ENCODE results near the gene TMBIM4. TPM values are rescaled to one million over a fixed set of nuclear protein-coding genes. Genes with fewer than 3 reads are reported as not detected.

The TMBIM4 gene
- total RNA-seq, 1 experiment from 2014 or later, result 18.4 TPM

DNA sequence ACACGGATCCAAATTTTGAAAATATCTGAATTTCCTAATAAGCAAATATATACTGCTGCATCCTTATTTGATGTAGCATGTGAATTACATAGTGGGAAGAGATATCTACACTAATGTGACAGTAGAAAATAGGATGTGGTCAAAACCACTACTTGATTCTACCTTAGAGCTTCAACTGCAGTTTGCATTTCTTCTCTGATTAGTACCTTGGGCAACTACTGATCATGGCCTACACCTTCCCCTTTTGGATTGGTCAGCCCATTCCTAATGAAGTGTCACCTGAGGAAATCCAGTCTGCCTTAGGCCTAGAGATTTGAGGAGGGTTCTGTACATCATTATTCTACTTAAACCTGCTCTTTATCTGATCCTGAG, 49.9 kb downstream of the TMBIM4 start:
- Mint-ChIP-seq H3K27ac (no peak overlapping the region), H3K9me3 (no peaks in the 10 kb centered on the region), H3K4me3 (no peak overlapping the region), H3K27me3 (ENCODE audit: low read depth) (no peaks in the 10 kb centered on the region), H3K4me1 (no peaks in the 10 kb centered on the region), H3K36me3 (ENCODE audit: insufficient read depth in 1 of 3, low read depth in 3 of 3) (peaks cover 7 to 32% (median 29%) of the 10 kb centered on the region in 3 experiments; a peak in 5 of 7 replicates)
- H2AFZ ChIP-seq (ENCODE audit: low read length), result no peak overlapping the region
- no peak overlapping the region for H2AK5ac ChIP-seq (ENCODE audit: insufficient read length, low read length)
- no peak overlapping the region for H2BK120ac ChIP-seq (ENCODE audit: low read depth, low read length, poor library complexity, severe bottlenecking)
- H3K79me1 ChIP-seq (ENCODE audit: insufficient read depth, low read depth, low read length, poor library complexity, severe bottlenecking), result no peaks in the 10 kb centered on the region
- H4K91ac ChIP-seq (ENCODE audit: insufficient read length, low read depth, low read length), result no peak overlapping the region
- no peak overlapping the region for H2BK12ac ChIP-seq (ENCODE audit: insufficient read length, low read depth, low read length)
- H4K20me1 ChIP-seq (ENCODE audit: control insufficient read depth, insufficient read depth, insufficient read length), result no peaks in the 10 kb centered on the region
- H3K23ac ChIP-seq (ENCODE audit: insufficient read length, low read depth, low read length), result no peak overlapping the region
- H3K18ac ChIP-seq (ENCODE audit: insufficient read length, low read depth, low read length), result no peak overlapping the region
- no peak overlapping the region for H2BK20ac ChIP-seq (ENCODE audit: low read depth, low read length, poor library complexity, severe bottlenecking)
- H4K8ac ChIP-seq (replicated peaks; ENCODE audit: insufficient read length, low read depth, low read length), result no peak overlapping the region
- no peak overlapping the region for H3K4me2 ChIP-seq (ENCODE audit: insufficient read depth, insufficient read length, low read length)
- H3K9me3 ChIP-seq (ENCODE audit: control insufficient read depth, low read depth, low read length), result no peaks in the 10 kb centered on the region
- no peak overlapping the region for H2BK15ac ChIP-seq (ENCODE audit: low read depth, low read length)
- DNase-seq, result no peak
- no peak overlapping the region for H4K5ac ChIP-seq (ENCODE audit: insufficient read length, low read depth, low read length)
- H3T11ph ChIP-seq (ENCODE audit: low read length), result no peak overlapping the region
- no peak overlapping the region for H3K4ac ChIP-seq (ENCODE audit: low read depth, low read length)
- H3K27me3 ChIP-seq (ENCODE audit: insufficient read depth, low read length), result no peaks in the 10 kb centered on the region
- no peak overlapping the region for H3K9ac ChIP-seq (ENCODE audit: extremely low read depth, insufficient read length, low read length)
- H2BK5ac ChIP-seq (ENCODE audit: insufficient read length, low read length), result no peak overlapping the region
- H3K27ac ChIP-seq (ENCODE audit: insufficient read length, low read depth, low read length), result no peak overlapping the region
- WGBS (ENCODE audit: extremely low coverage, insufficient read length, low lambda C conversion rate), result no CpG with 5 or more reads among the region's 1 CpG
- H3K56ac ChIP-seq (ENCODE audit: insufficient read length, low read depth, low read length), result no peak overlapping the region
- H3K79me2 ChIP-seq (ENCODE audit: insufficient read depth, low read length), result no peaks in the 10 kb centered on the region
- no peak overlapping the region for H3K14ac ChIP-seq (ENCODE audit: insufficient read depth, low read length)
- no peaks in the 10 kb centered on the region for H3K23me2 ChIP-seq (ENCODE audit: insufficient read length, low read depth, low read length, poor library complexity, severe bottlenecking)
- H3K4me1 ChIP-seq (ENCODE audit: insufficient read depth, low read length), result no peaks in the 10 kb centered on the region
- TF ChIP-seq, protein P1, sequence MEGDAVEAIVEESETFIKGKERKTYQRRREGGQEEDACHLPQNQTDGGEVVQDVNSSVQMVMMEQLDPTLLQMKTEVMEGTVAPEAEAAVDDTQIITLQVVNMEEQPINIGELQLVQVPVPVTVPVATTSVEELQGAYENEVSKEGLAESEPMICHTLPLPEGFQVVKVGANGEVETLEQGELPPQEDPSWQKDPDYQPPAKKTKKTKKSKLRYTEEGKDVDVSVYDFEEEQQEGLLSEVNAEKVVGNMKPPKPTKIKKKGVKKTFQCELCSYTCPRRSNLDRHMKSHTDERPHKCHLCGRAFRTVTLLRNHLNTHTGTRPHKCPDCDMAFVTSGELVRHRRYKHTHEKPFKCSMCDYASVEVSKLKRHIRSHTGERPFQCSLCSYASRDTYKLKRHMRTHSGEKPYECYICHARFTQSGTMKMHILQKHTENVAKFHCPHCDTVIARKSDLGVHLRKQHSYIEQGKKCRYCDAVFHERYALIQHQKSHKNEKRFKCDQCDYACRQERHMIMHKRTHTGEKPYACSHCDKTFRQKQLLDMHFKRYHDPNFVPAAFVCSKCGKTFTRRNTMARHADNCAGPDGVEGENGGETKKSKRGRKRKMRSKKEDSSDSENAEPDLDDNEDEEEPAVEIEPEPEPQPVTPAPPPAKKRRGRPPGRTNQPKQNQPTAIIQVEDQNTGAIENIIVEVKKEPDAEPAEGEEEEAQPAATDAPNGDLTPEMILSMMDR (conservative IDR thresholded peaks at IDR 0.05), result no peak
